ENCODE measurements around the gene PRX. TPM values are rescaled to one million over a fixed set of nuclear protein-coding genes. Genes with fewer than 3 reads are reported as not detected.

The PRX gene
- polyA plus RNA-seq, 3 donors = 0.13 to 0.76 TPM; not detected in 1

DNA sequence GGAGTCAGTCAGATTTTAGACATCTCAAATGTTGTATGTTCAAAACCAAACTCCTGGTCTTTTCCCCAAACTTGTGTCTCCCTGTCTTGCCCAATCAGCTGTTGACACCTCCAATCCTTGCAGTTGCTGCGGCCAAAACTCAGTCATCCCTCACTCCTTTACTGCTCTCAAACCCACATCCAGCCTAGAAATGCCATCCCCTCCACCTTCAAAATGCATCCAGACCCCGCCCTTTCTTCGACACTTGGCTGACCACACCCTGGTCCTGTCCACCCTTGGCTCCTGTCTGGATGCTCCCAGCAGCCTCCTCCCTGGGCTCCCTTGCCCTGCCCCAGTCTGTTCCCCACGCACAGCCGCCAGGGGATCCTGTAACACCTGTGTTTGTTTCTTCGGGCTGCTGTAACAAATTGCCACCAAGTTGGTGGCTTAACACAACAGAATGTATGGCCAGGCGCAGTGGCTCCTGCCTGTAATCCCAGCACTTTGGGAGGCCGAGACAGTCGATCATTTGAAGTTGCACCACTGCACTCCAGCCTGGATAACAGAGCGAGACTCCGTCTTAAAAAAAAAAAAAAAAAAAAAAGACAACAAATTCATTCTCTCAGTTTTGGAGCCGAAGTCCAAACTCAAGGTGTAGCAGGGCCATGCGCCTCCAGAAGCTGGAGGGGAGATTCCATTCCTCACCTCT is 53.0 kb downstream of the PRX start:
- Histone ChIP-seq H3K9me3 (replicated peaks in 1 of 2; ENCODE audit: control insufficient read depth in 1 of 2, insufficient read depth in 1 of 2, low read length in 2 of 2) (no peaks in the 10 kb centered on the region), H2AFZ (ENCODE audit: insufficient read depth, low read depth, low read length, poor library complexity, severe bottlenecking) (no peak overlapping the region), H3K4me2 (replicated peaks; ENCODE audit: extremely low read depth, low read length, poor library complexity, severe bottlenecking) (peak overlapping the region; percentile 59), H3K27ac (ENCODE audit: low read depth in 1 of 2, low read length in 2 of 2) (peak overlapping the region; percentile 89 to 90), H3K9ac (ENCODE audit: insufficient read depth, low read length, poor library complexity, severe bottlenecking) (peak overlapping the region; percentile 6), H4K20me1 (ENCODE audit: insufficient read depth, low read length) (no peaks in the 10 kb centered on the region), H3K27me3 (ENCODE audit: control insufficient read depth in 2 of 2, insufficient read depth in 2 of 2, low read length in 2 of 2) (no peaks in the 10 kb centered on the region), H3K36me3 (replicated peaks in 1 of 2; ENCODE audit: control insufficient read depth in 1 of 2, insufficient read depth in 2 of 2, low read length in 2 of 2) (no peaks in the 10 kb centered on the region), H3K4me1 (ENCODE audit: control insufficient read depth in 1 of 2, insufficient read depth in 2 of 2, low read length in 2 of 2) (peaks cover 95 to 97% of the 10 kb centered on the region in 2 donors), H3K79me2 (ENCODE audit: insufficient read depth, low read length) (peaks cover 37% of the 10 kb centered on the region), H3K4me3 (replicated peaks in 1 of 3; ENCODE audit: low read depth in 2 of 3, low read length in 3 of 3) (peak overlapping the region in 1 of 3 experiments; percentile 52)
- WGBS (ENCODE audit: insufficient coverage) = 81% methylated on average over 9 of the region's 13 CpGs
- peak overlapping the region; percentile 92 to 98 (median 97) for H3K27ac Mint-ChIP-seq
- no peak for DNase-seq
- no peak overlapping the region for H3K4me3 Mint-ChIP-seq
- intact Hi-C loops (cut with micrococcal nuclease) = loop anchor here (1.0 to 10.0 kb wide), 3 partner anchors 12 to 105 kb away; partner anchors contain the start of genes BLVRB (in 1 of the 2), C19orf47 (in 1 of the 2), PLD3 (in 1 of the 2) and SERTAD3 (in 1 of the 2)
- H3K9me3 Mint-ChIP-seq = peaks cover 0 to 4% (median 0%) of the 10 kb centered on the region in 7 donors
- peaks cover 9 to 15% of the 10 kb centered on the region in 2 donors for H3K36me3 Mint-ChIP-seq
- H3K4me1 Mint-ChIP-seq = peaks cover 88% of the 10 kb centered on the region
- peaks cover 0 to 3% (median 3%) of the 10 kb centered on the region in 3 donors for H3K27me3 Mint-ChIP-seq (ENCODE audit: low read depth in 3 of 3)
- no peak for TF ChIP-seq CTCF (IDR thresholded peaks at IDR 0.05)

- Histone ChIP-seq H3K36me3 (replicated peaks in 1 of 2; ENCODE audit: control insufficient read depth in 1 of 2, insufficient read depth in 2 of 2, low read length in 2 of 2) (no peaks in the 10 kb centered on the region), H3K4me3 (replicated peaks in 1 of 3; ENCODE audit: low read depth in 2 of 3, low read length in 3 of 3) (peak overlapping the region in 1 of 3 experiments; percentile 52), H2AFZ (ENCODE audit: insufficient read depth, low read depth, low read length, poor library complexity, severe bottlenecking) (no peak overlapping the region), H3K4me2 (replicated peaks; ENCODE audit: extremely low read depth, low read length, poor library complexity, severe bottlenecking) (peak overlapping the region; percentile 59), H4K20me1 (ENCODE audit: insufficient read depth, low read length) (no peaks in the 10 kb centered on the region), H3K27me3 (ENCODE audit: control insufficient read depth in 2 of 2, insufficient read depth in 2 of 2, low read length in 2 of 2) (no peaks in the 10 kb centered on the region), H3K9ac (ENCODE audit: insufficient read depth, low read length, poor library complexity, severe bottlenecking) (peak overlapping the region; percentile 6), H3K79me2 (ENCODE audit: insufficient read depth, low read length) (peaks cover 34% of the 10 kb centered on the region), H3K9me3 (replicated peaks in 1 of 2; ENCODE audit: control insufficient read depth in 1 of 2, insufficient read depth in 1 of 2, low read length in 2 of 2) (no peaks in the 10 kb centered on the region), H3K27ac (ENCODE audit: low read depth in 1 of 2, low read length in 2 of 2) (peak overlapping the region; percentile 70 to 90), H3K4me1 (ENCODE audit: control insufficient read depth in 1 of 2, insufficient read depth in 2 of 2, low read length in 2 of 2) (peaks cover 82 to 83% of the 10 kb centered on the region in 2 donors)
- WGBS (ENCODE audit: insufficient coverage) = 0% methylated on average over 1 of the region's 5 CpGs
- H3K4me1 Mint-ChIP-seq = peaks cover 80% of the 10 kb centered on the region
- TF ChIP-seq CTCF (IDR thresholded peaks at IDR 0.05) = no peak
- intact Hi-C loops (cut with micrococcal nuclease) = no loop called here
- H3K9me3 Mint-ChIP-seq = peaks cover 0 to 4% (median 0%) of the 10 kb centered on the region in 7 donors
- peak overlapping the region; percentile 56 to 83 for H3K4me3 Mint-ChIP-seq
- peak overlapping the region; percentile 92 to 98 (median 98) for H3K27ac Mint-ChIP-seq
- peaks cover 0 to 3% (median 1%) of the 10 kb centered on the region in 3 donors for H3K27me3 Mint-ChIP-seq (ENCODE audit: low read depth in 3 of 3)
- H3K36me3 Mint-ChIP-seq = peaks cover 11 to 24% of the 10 kb centered on the region in 2 donors
- DNase-seq = peak; percentile 83 to 91 (median 86)
Measured at GRCh38 chr19:40358773-40359172, 54.4 kb downstream of the PRX start.
